ENCODE measurements around the gene ESYT1. TPM values are rescaled to one million over a fixed set of nuclear protein-coding genes. Genes with fewer than 3 reads are reported as not detected.

ESYT1 gene
- total RNA-seq, 2 donors from 2014 or later = 113 to 128 TPM

GRCh38 chr12:56121204-56121870 lies 6.7 kb upstream of the ESYT1 start:
- Histone ChIP-seq H3K4me3 (no peak overlapping the region), H3K4me1 (ENCODE audit: control insufficient read depth in 1 of 2, low read depth in 2 of 2) (peaks cover 9 to 31% of the 10 kb centered on the region in 2 donors), H3K9me3 (no peaks in the 10 kb centered on the region), H3K27ac (no peak overlapping the region), H3K27me3 (replicated peaks; ENCODE audit: insufficient read depth) (no peaks in the 10 kb centered on the region), H3K36me3 (peaks cover 12% of the 10 kb centered on the region)
- ATAC-seq (ENCODE audit: insufficient number of reproducible peaks, low FRiP score, low read depth) = no peak
- no peak for DNase-seq (ENCODE audit: low spot score)
- TF ChIP-seq CTCF (IDR thresholded peaks at IDR 0.05) = no peak

GRCh38 chr12:56122637-56123036 lies 5.4 kb upstream of the ESYT1 start:
- no peaks in the 10 kb centered on the region for H3K27me3 ChIP-seq (replicated peaks; ENCODE audit: insufficient read depth)
- no peak overlapping the region for H3K27ac ChIP-seq
- H3K4me1 ChIP-seq (ENCODE audit: control insufficient read depth in 1 of 2, low read depth in 2 of 2) = peaks cover 19 to 42% of the 10 kb centered on the region in 2 donors
- no peak overlapping the region for H3K4me3 ChIP-seq
- TF ChIP-seq CTCF (IDR thresholded peaks at IDR 0.05) = no peak
- no peak for ATAC-seq (ENCODE audit: insufficient number of reproducible peaks, low FRiP score, low read depth)
- H3K36me3 ChIP-seq = peaks cover 12% of the 10 kb centered on the region
- H3K9me3 ChIP-seq = no peaks in the 10 kb centered on the region
- DNase-seq (ENCODE audit: low spot score) = no peak

GRCh38 chr12:56124133-56124532 lies 3.9 kb upstream of the ESYT1 start:
- Histone ChIP-seq H3K9me3 (no peaks in the 10 kb centered on the region), H3K27me3 (replicated peaks; ENCODE audit: insufficient read depth) (no peaks in the 10 kb centered on the region), H3K27ac (no peak overlapping the region), H3K4me1 (ENCODE audit: control insufficient read depth in 1 of 2, low read depth in 2 of 2) (peaks cover 13 to 32% of the 10 kb centered on the region in 2 donors), H3K4me3 (no peak overlapping the region), H3K36me3 (peaks cover 12% of the 10 kb centered on the region)
- no peak for ATAC-seq (ENCODE audit: insufficient number of reproducible peaks, low FRiP score, low read depth)
- no peak for DNase-seq (ENCODE audit: low spot score)
- no peak for TF ChIP-seq CTCF (IDR thresholded peaks at IDR 0.05)

- Histone ChIP-seq H3K4me1 (ENCODE audit: control insufficient read depth in 1 of 2, low read depth in 2 of 2) (peaks cover 21 to 34% of the 10 kb centered on the region in 2 donors), H3K9me3 (no peaks in the 10 kb centered on the region), H3K27me3 (replicated peaks; ENCODE audit: insufficient read depth) (no peaks in the 10 kb centered on the region), H3K4me3 (peak overlapping the region; percentile 80), H3K27ac (peak overlapping the region; percentile 85 to 88), H3K36me3 (peaks cover 10% of the 10 kb centered on the region)
- ATAC-seq (ENCODE audit: insufficient number of reproducible peaks, low FRiP score, low read depth) (no peak), DNase-seq (ENCODE audit: low spot score) (no peak)
- TF ChIP-seq CTCF (IDR thresholded peaks at IDR 0.05) = no peak
These were observed 1.3 kb upstream of the ESYT1 start for GRCh38 chr12:56126732-56127239.

GRCh38 chr12:56127485-56127887 lies 581 bp upstream of the ESYT1 start:
- Histone ChIP-seq H3K27ac (peak overlapping the region; percentile 85 to 88), H3K4me1 (ENCODE audit: control insufficient read depth in 1 of 2, low read depth in 2 of 2) (peaks cover 21 to 34% of the 10 kb centered on the region in 2 donors), H3K9me3 (no peaks in the 10 kb centered on the region), H3K27me3 (replicated peaks; ENCODE audit: insufficient read depth) (no peaks in the 10 kb centered on the region), H3K4me3 (peak overlapping the region; percentile 80), H3K36me3 (peaks cover 15% of the 10 kb centered on the region)
- ATAC-seq (ENCODE audit: insufficient number of reproducible peaks, low FRiP score, low read depth) (no peak), DNase-seq (ENCODE audit: low spot score) (no peak)
- no peak for TF ChIP-seq CTCF (IDR thresholded peaks at IDR 0.05)
